Activated CD4-positive, alpha-beta T cell treated with anti-CD3 and anti-CD28 coated beads for 24 hours (primary cell): ENCODE results near the gene PI16.

Source experiments
- DNase-seq, 2 donors: peaks; one replicate each; pipeline ENCODE4 v3.0.0-alpha.2; 2020; ENCODE audit warnings: low read depth in 2 of 2

PI16 gene

DNA sequence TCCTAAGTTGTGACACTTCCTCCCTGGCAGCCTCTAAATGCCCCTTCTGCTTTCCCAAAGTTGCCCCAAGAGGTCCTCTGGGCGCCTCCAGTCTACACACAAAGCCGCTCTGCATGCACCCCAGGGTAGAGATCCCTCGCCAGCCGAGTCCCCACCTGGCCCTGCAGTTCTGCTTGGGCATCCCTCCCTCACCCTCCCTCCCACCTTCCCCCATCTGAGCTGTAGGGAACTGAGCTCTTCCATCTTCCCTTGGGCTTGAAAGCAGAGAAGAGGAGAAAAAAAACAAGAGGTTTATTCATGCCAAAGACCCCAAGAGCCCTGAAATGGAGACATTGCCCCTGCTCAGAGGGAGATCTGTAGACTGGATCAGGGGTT lies 45.2 kb downstream of the PI16 start:
- no peak for DNase-seq

DNA sequence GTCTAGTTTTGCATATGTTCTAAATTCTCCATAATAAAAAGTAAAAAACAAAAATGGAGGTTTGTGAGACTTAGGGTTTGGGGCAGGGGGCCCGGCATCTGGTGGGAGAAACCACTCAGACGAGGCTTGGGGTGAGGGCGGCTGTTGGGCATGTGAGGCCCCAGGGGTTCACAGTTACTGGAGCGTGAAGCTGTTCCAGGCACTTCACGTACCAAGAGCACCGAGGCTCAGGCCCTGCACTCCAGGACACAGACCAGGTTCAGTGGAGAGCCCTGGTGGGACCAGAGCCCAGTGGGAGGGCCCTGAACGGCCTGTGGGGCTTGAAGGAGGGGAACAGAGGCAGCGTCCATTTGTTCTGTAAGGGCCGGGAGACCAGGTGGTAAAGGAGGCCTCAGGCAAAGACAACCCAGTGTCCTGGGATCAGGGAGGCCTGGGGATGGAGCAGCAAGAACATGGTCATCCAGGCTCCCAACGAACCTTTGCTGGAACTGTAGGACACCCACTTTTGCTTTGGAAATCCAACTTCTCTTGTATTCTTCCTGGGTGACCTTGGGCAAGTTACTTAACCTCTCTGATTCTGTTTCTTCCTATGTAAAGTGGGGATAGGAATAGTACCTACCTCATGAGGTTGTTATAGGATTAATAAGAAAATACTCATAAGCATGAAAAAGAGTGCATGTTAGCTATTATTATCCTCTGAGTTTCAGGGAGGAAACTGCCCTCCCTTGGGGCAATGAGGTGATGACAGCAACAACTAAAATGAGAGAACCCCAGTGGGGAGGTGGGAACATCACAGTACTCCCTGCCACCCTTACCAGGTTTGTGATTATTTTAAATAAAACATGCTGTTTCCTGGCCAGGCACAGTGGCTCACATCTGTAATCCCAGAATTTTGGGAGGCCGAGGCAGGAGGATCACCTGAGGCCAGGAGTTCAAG lies 49.8 kb downstream of the PI16 start:
- DNase-seq, result no peak

- DNase-seq, result no peak
These were observed 50.7 kb downstream of the PI16 start, which contains the start of gene FGD2 for GRCh38 chr6:37005061-37005810. Gene FGD2 (plus strand): TSS chr6:37005655. CDS start chr6:37005818, 163 bp downstream.

GRCh38 chr6:37005827-37006567 lies 51.5 kb downstream of the PI16 start:
- no peak for DNase-seq

DNA sequence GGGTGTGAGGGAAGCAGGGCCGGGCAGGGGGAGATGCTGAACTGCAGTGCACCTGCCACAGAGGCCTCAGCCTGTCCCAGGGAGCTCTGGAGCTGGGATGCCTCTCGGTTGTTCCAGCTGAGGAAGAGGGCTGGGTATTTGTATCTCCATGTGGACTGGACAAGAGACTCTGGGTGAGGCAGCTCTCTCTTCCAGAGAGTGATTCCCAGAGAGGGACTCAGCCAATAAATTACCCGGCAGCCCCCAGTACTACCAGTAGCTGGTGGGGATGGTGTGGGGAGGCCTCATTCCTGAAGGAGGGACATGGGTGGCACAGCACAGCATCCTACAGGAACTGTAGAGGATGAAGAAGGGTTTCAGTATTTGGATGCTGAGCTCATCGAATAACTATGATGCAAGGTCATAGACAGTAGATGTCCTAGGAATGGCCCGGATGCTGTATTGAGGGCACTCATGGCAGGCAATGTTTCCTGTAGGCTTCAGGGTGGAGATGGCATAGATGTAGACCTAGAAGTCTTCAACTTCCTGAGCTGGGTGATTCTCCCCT lies 52.3 kb downstream of the PI16 start:
- DNase-seq, result no peak

- DNase-seq, result no peak
These were observed 53.0 kb downstream of the PI16 start for GRCh38 chr6:37007340-37008043.

GRCh38 chr6:37008484-37009465 lies 54.2 kb downstream of the PI16 start:
- DNase-seq, result no peak

- DNase-seq, result no peak
These were observed 55.9 kb downstream of the PI16 start for GRCh38 chr6:37010402-37010892.

- DNase-seq, result no peak
These were observed 57.3 kb downstream of the PI16 start for GRCh38 chr6:37011656-37012378.

DNA sequence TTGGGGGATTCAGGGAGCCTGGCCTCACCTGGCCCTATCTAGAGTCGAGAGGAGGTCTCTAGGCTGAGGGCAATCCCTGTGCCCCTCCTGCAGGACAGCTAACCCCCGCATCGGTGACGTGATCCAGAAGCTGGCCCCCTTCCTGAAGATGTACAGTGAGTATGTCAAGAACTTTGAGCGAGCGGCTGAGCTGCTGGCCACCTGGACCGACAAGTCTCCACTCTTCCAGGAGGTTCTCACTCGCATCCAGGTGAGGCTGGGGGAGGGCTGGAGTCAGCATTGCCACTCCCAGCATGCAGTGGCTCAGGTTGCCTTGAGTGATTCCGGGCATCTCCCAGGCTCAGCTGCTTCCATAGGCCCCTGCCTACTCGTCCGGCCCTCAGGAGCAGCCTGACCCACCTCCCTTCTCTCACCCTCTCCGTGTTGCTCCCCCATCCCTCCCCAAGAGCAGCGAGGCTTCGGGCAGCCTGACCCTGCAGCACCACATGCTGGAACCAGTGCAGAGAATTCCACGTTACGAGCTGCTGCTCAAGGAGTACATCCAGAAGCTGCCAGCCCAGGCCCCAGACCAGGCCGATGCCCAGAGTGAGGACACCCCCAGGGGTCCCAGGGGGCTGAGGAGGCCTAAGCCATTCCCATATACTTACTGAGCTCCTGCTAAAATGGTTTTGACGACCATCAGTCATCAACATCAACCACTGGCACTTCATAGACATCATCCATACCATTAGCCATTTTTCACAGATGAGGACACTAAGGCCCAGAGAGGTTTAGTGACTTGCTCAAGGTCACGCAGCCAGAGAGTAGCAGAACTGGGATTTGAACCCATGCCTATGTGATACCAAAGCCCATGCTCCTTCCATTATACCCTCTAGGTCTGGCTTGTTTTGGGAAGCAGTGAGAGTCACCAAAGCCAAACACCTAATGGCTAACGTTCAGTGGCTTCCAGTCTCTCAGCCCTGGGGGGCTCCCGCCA lies 59.3 kb downstream of the PI16 start:
- DNase-seq, result no peak
